Nasal cavity respiratory epithelium epithelial cell of viscerocranial mucosa (primary cell): ENCODE results near the gene MAP2K2. TPM values are rescaled to one million over a fixed set of nuclear protein-coding genes. Genes with fewer than 3 reads are reported as not detected.

Experiments used
- total RNA-seq: library from RNA; depleted of rRNA; stranded (reverse); fragments of >200 nt; gene quantifications from 2 replicates; pipeline ENCODE4 v1.2.3, GENCODE V29; 2014

Gene MAP2K2
- 141 and 146 TPM in 2 replicates for total RNA-seq

GRCh38 chr19:4123615-4124568 lies at the start of gene MAP2K2:
TSS of gene MAP2K2 (minus strand) at chr19:4124122. CDS start at chr19:4123875, 247 bp downstream.

GRCh38 chr19:4066682-4067395 lies 57.1 kb downstream of the MAP2K2 start, which contains the start of gene ZBTB7A:
TSS of gene ZBTB7A (minus strand) at chr19:4066899. CDS start at chr19:4055232, 11,667 bp downstream.

Other genes starting within 250 kb of the MAP2K2 start
- not detected in 2 replicates for gene ATCAY, start 243.4 kb downstream of the MAP2K2 start, total RNA-seq
- gene NMRK2, start 191.1 kb downstream of the MAP2K2 start, total RNA-seq: not detected in 2 replicates
- 129 and 136 TPM in 2 replicates for gene DAPK3, start 153.0 kb downstream of the MAP2K2 start, total RNA-seq
- gene EEF2, start 138.7 kb downstream of the MAP2K2 start, total RNA-seq: 2,721 and 3,305 TPM in 2 replicates
- 14.7 and 20.6 TPM in 2 replicates for gene PIAS4, start 116.4 kb downstream of the MAP2K2 start, total RNA-seq
- 22.2 and 67.0 TPM in 2 replicates for gene ZBTB7A, start 57.2 kb downstream of the MAP2K2 start, total RNA-seq
- not detected in 2 replicates for gene CREB3L3, start 29.5 kb upstream of the MAP2K2 start, total RNA-seq
- 9.9 and 21.1 TPM in 2 replicates for gene SIRT6, start 58.4 kb upstream of the MAP2K2 start, total RNA-seq
- gene ANKRD24, start 58.6 kb upstream of the MAP2K2 start, total RNA-seq: 0.34 and 2.5 TPM in 2 replicates
- gene EBI3, start 105.4 kb upstream of the MAP2K2 start, total RNA-seq: not detected in 2 replicates
- gene YJU2, start 123.0 kb upstream of the MAP2K2 start, total RNA-seq: 16.4 and 17.4 TPM in 2 replicates
- gene SHD, start 155.1 kb upstream of the MAP2K2 start, total RNA-seq: not detected in 2 replicates
- not detected in 2 replicates for gene TMIGD2, start 178.3 kb upstream of the MAP2K2 start, total RNA-seq
- under 0.01 and 0.07 TPM in 2 replicates for gene FSD1, start 180.5 kb upstream of the MAP2K2 start, total RNA-seq
- 52.2 and 59.1 TPM in 2 replicates for gene STAP2, start 214.7 kb upstream of the MAP2K2 start, total RNA-seq
- gene MPND, start 219.4 kb upstream of the MAP2K2 start, total RNA-seq: 3.8 and 7.5 TPM in 2 replicates